Panc1 (cell line): Measurements from ENCODE around the gene CLDN6. TPM values are rescaled to one million over a fixed set of nuclear protein-coding genes. Genes with fewer than 3 reads are reported as not detected.
A peak's percentile ranks its signal among the peaks of the same experiment; 100 is the strongest.
"Not testable (repeated sequence)": the region's sequence is repeated elsewhere in the genome, so short reads cannot be mapped to it uniquely, and the experiment has no call there.

Experiments used
- ATAC-seq: fragments of 200-7000 bp; cut with Tn5 transposase; 2 replicates; pipeline ENCODE4 v1.9.1; 2020; ENCODE audit warnings: mild to moderate bottlenecking, moderate library complexity
- BruUV-seq: library from RNA; stranded (reverse); fragments of 400-500 nt; replicated peaks from 2 replicates; lab custom pipeline; 2021; lab: Mats Ljungman, UMichigan
- CTCF ChIA-PET: fragments of 300-600 bp; sonication (Branson Sonifier 250); formaldehyde crosslinking; loops from one replicate; lab custom pipeline; 2022; ENCODE audit warnings: antibody characterized with exemption; lab: Charles Lee
- POLR2A ChIA-PET: fragments of 300-600 bp; sonication (Branson Sonifier 250); formaldehyde crosslinking; loops from one replicate; lab custom pipeline; 2022; ENCODE audit warnings: antibody characterized with exemption; lab: Charles Lee
- DNase-seq: peaks from one replicate; pipeline ENCODE4 v3.0.0-alpha.2; 2010; ENCODE audit warnings: low read depth, low spot score
- H3K27ac ChIP-seq: 2 replicates; pipeline ENCODE4 v1.5.1; 2011; ENCODE audit warnings: mild to moderate bottlenecking, low read length, inconsistent platforms
- H3K27me3 ChIP-seq: fragments of 200-500 bp; sonication (Bioruptor generic); 2 replicates; pipeline ENCODE4 v1.6.0; 2014; ENCODE audit warnings: low read length, inconsistent platforms; ENCODE audit not compliant: control insufficient read depth, insufficient read depth
- H3K36me3 ChIP-seq: fragments of 200-500 bp; sonication (Bioruptor generic); 2 replicates; pipeline ENCODE4 v1.5.1; 2014; ENCODE audit warnings: inconsistent platforms, mild to moderate bottlenecking, low read length, moderate library complexity; ENCODE audit not compliant: control insufficient read depth, insufficient read depth
- H3K4me1 ChIP-seq: 2 replicates; pipeline ENCODE4 v1.5.1; 2011; ENCODE audit warnings: inconsistent platforms, mild to moderate bottlenecking, low read length, moderate library complexity; ENCODE audit not compliant: control insufficient read depth, insufficient read depth
- H3K4me3 ChIP-seq, 2 experiments: 2 replicates each; pipeline ENCODE4 v1.5.1; 2011 to 2012; ENCODE audit warnings: low read depth in 2 of 2, low read length in 2 of 2, mild to moderate bottlenecking in 2 of 2, inconsistent platforms in 1 of 2, moderate library complexity in 1 of 2
- H3K9me3 ChIP-seq: fragments of 200-500 bp; sonication (Bioruptor generic); 2 replicates; pipeline ENCODE4 v1.5.1; 2014; ENCODE audit warnings: low read depth, mild to moderate bottlenecking, inconsistent platforms, low read length, moderate library complexity; ENCODE audit not compliant: control insufficient read depth, insufficient read depth
- CTCF ChIP-seq: fragments of 450-650 bp; IDR thresholded peaks from 2 replicates; pipeline ENCODE4 v1.5.1; 2017; ENCODE audit warnings: mild to moderate bottlenecking
- POLR2AphosphoS5 ChIP-seq: IDR thresholded peaks from 2 replicates; pipeline ENCODE4 v1.6.1; 2012; ENCODE audit warnings: mild to moderate bottlenecking, low read depth, low read length, moderate library complexity
- REST ChIP-seq, 2 experiments: IDR thresholded peaks; 2 replicates each; pipeline ENCODE4 v1.6.1; 2011 to 2012; ENCODE audit warnings: low read depth in 2 of 2, control low read depth in 1 of 2, low read length in 1 of 2, mild to moderate bottlenecking in 1 of 2, moderate library complexity in 1 of 2; ENCODE audit not compliant: insufficient read depth in 1 of 2
- SIN3A ChIP-seq: IDR thresholded peaks from 2 replicates; pipeline ENCODE4 v1.6.1; 2012; ENCODE audit warnings: low read depth, mild to moderate bottlenecking, low read length, moderate library complexity, borderline replicate concordance; ENCODE audit not compliant: insufficient read depth
- TCF7L2 ChIP-seq: IDR thresholded peaks from 2 replicates; pipeline ENCODE4 v1.6.1; 2011; ENCODE audit warnings: mild to moderate bottlenecking, low read depth, low read length, inconsistent platforms
- in situ Hi-C: cut with HindIII; loops from 2 replicates; pipeline ENCODE4 v1.10.0; 2016; ENCODE audit warnings: low sequenced_read_pairs, low pct_unique_long_range_greater_than_20kb
- intact Hi-C: fragments of 100-400 bp; cut with micrococcal nuclease; formaldehyde crosslinking; loops from one replicate; pipeline ENCODE4 v1.10.0; 2022; ENCODE audit not compliant: unreplicated experiment
- total RNA-seq: library from RNA; stranded (reverse); gene quantifications from one replicate; pipeline ENCODE4 v1.2.1, GENCODE V29; 2021; ENCODE audit not compliant: unreplicated experiment

The CLDN6 gene
- total RNA-seq, 1 experiment from 2014 or later = 1.2 TPM

DNA sequence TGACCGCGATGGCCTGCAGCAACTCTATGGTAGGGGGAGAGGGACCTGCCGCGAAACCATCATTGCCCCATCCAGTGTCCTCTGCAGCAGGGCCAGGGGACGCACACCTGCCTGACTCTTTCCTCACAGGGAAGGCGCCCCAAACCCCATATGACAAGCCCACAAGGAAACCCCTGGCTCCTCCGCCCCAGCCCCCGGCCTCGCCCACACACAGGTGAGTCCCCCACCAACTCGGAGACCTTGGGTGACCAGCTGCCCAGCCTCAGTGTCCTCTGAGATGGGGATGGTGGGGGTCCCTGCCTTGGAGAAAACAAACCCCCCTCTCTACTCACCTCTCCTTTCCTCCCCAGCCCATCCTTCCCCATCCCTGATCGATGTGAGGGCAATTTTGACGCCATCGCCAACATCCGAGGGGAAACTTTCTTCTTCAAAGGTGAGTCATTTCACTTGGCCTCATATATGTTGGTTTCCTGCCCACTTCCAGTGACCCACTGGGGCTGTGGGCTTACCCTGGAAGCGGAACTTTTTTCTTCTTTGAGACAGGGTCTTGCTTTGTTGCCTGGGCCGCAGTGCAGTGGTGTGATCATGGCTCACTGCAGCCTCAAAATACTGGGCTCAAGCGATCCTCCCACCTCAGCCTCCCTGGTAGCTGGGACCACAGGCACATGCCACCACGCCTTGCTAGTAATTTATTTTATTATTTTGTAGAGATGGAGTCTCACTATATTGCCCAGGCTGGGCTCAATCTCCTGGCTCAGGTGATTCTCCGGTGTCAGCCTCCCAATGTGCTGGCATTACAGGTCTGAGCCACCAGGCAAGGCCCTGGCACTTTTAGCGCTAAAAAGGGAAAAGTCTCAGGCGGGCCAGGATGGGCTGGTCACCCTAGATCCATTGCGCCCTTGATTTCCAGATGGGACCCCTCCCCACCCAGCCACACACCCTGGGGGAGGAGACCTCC, 39.5 kb upstream of the CLDN6 start:
- no peak for ATAC-seq
- Histone ChIP-seq H3K4me1 (peaks cover 2% of the 10 kb centered on the region; the same call in 1 of the 2 replicates), H3K9me3 (no peaks in the 10 kb centered on the region), H3K27ac (no peak overlapping the region), H3K36me3 (no peaks in the 10 kb centered on the region), H3K27me3 (no peaks in the 10 kb centered on the region), H3K4me3 (peak overlapping the region in 1 of 2 experiments; percentile 74; a peak in 3 of 4 replicates)
- CTCF ChIA-PET = interaction anchor here (1.1 to 1.3 kb wide), 3 partner anchors 10 to 115 kb away, joined by 6 to 12 read pairs (median 7); no protein-coding TSS in a partner anchor
- POLR2A ChIA-PET = no interaction called here
- TF ChIP-seq SIN3A (no peak), REST (IDR thresholded peaks at IDR 0.05; ENCODE audit: insufficient read depth in 1 of 2, low read depth in 2 of 2, low read length in 1 of 2) (no peak), POLR2AphosphoS5 (no peak), TCF7L2 (no peak), CTCF (no peak)
- TSS peak; percentile 81 for BruUV-seq
- DNase-seq = no peak
- intact Hi-C loops (loop anchor here (10.0 kb wide), 1 partner anchor 67 kb away; no protein-coding TSS in a partner anchor), in situ Hi-C loops (no loop called here)

DNA sequence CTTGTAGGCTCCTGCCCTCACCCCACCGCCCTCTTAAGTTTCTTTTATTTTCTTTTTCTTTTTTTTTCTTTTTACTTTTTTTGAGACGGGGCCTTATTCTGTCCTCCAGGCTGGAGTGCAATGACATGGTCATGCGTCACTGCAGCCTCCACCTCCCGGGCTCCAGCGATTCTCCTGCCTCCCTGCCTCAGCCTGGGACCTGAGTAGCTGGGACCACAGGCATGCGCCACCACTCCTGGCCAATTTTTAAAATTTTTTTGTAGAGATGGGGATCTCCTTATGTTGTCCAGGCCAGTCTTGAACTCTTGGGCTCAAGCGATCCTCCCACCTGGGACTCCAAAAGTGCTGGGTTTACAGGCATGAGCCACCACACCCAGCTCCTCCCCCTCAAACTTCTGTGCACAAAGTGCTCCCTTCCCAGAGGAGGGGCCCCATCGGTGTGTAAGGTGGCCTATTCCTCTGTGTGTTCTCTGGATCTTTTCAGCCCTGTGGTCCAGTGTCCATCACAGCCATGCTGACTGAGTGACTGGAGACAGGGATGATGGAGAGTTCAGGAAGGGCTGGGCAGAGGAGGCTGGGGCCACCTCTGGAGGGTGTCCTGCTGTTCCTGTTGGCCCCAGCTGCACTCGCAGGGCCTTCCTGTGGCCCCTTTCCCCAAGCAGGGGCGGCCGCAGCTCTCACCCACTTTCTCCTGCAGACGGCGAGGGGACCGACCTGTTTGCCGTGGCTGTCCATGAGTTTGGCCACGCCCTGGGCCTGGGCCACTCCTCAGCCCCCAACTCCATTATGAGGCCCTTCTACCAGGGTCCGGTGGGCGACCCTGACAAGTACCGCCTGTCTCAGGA, 38.6 kb upstream of the CLDN6 start:
- TF ChIP-seq POLR2AphosphoS5 = no peak
- no peak for TF ChIP-seq TCF7L2
- TF ChIP-seq REST (IDR thresholded peaks at IDR 0.05; ENCODE audit: insufficient read depth in 1 of 2, low read depth in 2 of 2, low read length in 1 of 2) = no peak
- no peak for TF ChIP-seq CTCF
- no peak for TF ChIP-seq SIN3A
- DNase-seq (no peak), ATAC-seq (no peak)
- Histone ChIP-seq H3K36me3 (no peaks in the 10 kb centered on the region), H3K27ac (no peak overlapping the region), H3K9me3 (no peaks in the 10 kb centered on the region), H3K27me3 (no peaks in the 10 kb centered on the region), H3K4me1 (peaks cover 2% of the 10 kb centered on the region; the same call in 1 of the 2 replicates), H3K4me3 (no peak overlapping the region)
- POLR2A ChIA-PET = no interaction called here
- intact Hi-C loops (loop anchor here (10.0 kb wide), 1 partner anchor 68 kb away; no protein-coding TSS in a partner anchor), in situ Hi-C loops (no loop called here)
- CTCF ChIA-PET = interaction anchor here (1.1 kb wide), 1 partner anchor 25 kb away, joined by 3 read pairs; no protein-coding TSS in a partner anchor
- BruUV-seq = no TSS peak

DNA sequence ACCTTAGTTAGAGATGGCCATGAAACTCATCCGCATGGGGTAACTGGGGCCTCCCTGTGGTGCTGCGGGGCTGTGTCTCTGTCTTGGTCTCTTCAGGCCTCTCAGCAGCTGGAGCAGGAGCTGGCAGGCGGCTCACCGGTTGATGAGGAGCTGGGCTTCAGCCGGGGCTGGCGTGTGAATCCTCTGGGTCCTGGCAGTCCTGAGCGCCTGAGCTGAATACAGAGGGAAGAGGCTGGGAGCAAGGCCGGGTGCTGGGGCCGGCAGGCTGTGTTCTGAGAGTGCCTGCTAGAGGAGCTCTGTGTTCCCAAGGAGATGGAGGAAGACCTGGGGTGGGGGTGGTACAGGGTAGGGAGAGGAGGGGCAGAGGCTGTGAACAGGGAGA, 37.7 kb upstream of the CLDN6 start:
- intact Hi-C loops = loop anchor here (10.0 kb wide), 1 partner anchor 69 kb away; no protein-coding TSS in a partner anchor

More for the DNA sequence above, 37.7 kb upstream of the CLDN6 start:
- H3K27me3 ChIP-seq, H3K27ac ChIP-seq, H3K4me1 ChIP-seq, H3K4me3 ChIP-seq, DNase-seq, H3K36me3 ChIP-seq, H3K9me3 ChIP-seq, in situ Hi-C loops, BruUV-seq, POLR2A ChIA-PET, ATAC-seq: not testable (repeated sequence)
- CTCF ChIA-PET = interaction anchor here (1.1 kb wide), 1 partner anchor 24 kb away, joined by 3 read pairs; no protein-coding TSS in a partner anchor
